Uterus (tissue), 2 donors: Measurements from ENCODE around the gene KCNAB1.

Source experiments
- CTCF ChIP-seq, 4 experiments: fragments of 200-600 bp in 2 of 4; fragments of 450-650 bp in 2 of 4; sonication (generic) in 2 of 4; IDR thresholded peaks; one replicate each; pipeline ENCODE4 v1.5.1; 2016 to 2019; ENCODE audit warnings: antibody characterized with exemption in 4 of 4, mild to moderate bottlenecking in 2 of 4, moderate library complexity in 1 of 4
- POLR2A ChIP-seq, 2 donors: fragments of 450-650 bp; IDR thresholded peaks; one replicate each; pipeline ENCODE4 v1.6.1; 2016; ENCODE audit warnings: antibody characterized with exemption in 2 of 2, mild to moderate bottlenecking in 1 of 2, moderate library complexity in 1 of 2

- TF ChIP-seq POLR2A (IDR thresholded peaks at IDR 0.05) (no peak), CTCF (IDR thresholded peaks at IDR 0.05) (no peak)
Observed at GRCh38 chr3:156425651-156426050, 305.3 kb downstream of the KCNAB1 start.
